WTC11 (cell line): ENCODE data around the gene ASCC3. TPM values are rescaled to one million over a fixed set of nuclear protein-coding genes. Genes with fewer than 3 reads are reported as not detected.
"Not testable (repeated sequence)": the region's sequence is repeated elsewhere in the genome, so short reads cannot be mapped to it uniquely, and the experiment has no call there.

Experiments
- ATAC-seq: fragments of 200-7000 bp; cut with Tn5 transposase; 2 replicates; pipeline ENCODE4 v1.10.0; 2021; ENCODE audit warnings: mild to moderate bottlenecking, moderate library complexity
- CTCF ChIA-PET: fragments of 300-600 bp; sonication (Branson Sonifier 250); formaldehyde crosslinking; loops from one replicate; lab custom pipeline; 2021; ENCODE audit warnings: antibody characterized with exemption; lab: Charles Lee
- POLR2A ChIA-PET: fragments of 350-600 bp; sonication (Branson Sonifier 250); formaldehyde crosslinking; loops from one replicate; lab custom pipeline; 2021; ENCODE audit warnings: antibody characterized with exemption; lab: Charles Lee
- DNase-seq: peaks from one replicate; pipeline ENCODE4 v3.0.0; 2021; ENCODE audit warnings: low spot score
- H3K27ac Mint-ChIP-seq: 2 replicates; pipeline ENCODE4 v1.8.0; 2021; ENCODE audit warnings: mixed read lengths
- H3K27me3 Mint-ChIP-seq: 2 replicates; pipeline ENCODE4 v1.8.0; 2021; ENCODE audit warnings: low read depth, mild to moderate bottlenecking, moderate library complexity, mixed read lengths
- H3K36me3 Mint-ChIP-seq: 2 replicates; pipeline ENCODE4 v1.8.0; 2021; ENCODE audit warnings: mixed read lengths
- H3K4me1 Mint-ChIP-seq: 2 replicates; pipeline ENCODE4 v1.8.0; 2022; ENCODE audit warnings: mixed read lengths
- H3K4me3 Mint-ChIP-seq: 2 replicates; pipeline ENCODE4 v1.8.0; 2021; ENCODE audit warnings: mild to moderate bottlenecking, moderate library complexity, mixed read lengths
- H3K9me3 Mint-ChIP-seq: 2 replicates; pipeline ENCODE4 v1.8.0; 2021; ENCODE audit warnings: mixed read lengths
- ATF6 ChIP-seq: sonication (generic); formaldehyde crosslinking; IDR thresholded peaks from 2 replicates; pipeline ENCODE4 v1.8.1; 2023; ENCODE audit warnings: mild to moderate bottlenecking, missing genetic modification reagents
- CDX4 ChIP-seq: fragments of 250-450 bp; sonication (Bioruptor Pico); IDR thresholded peaks from 2 replicates; pipeline ENCODE4 v1.9.0; 2021; ENCODE audit warnings: moderate library complexity, mild to moderate bottlenecking, inconsistent platforms, borderline replicate concordance
- ERG ChIP-seq: fragments of 250-450 bp; sonication (Bioruptor Pico); IDR thresholded peaks from 2 replicates; pipeline ENCODE4 v1.8.0; 2021; ENCODE audit warnings: mild to moderate bottlenecking
- GTF2I ChIP-seq: fragments of 250-450 bp; sonication (Bioruptor Pico); conservative IDR thresholded peaks from 2 replicates; pipeline ENCODE4 v1.4.0; 2021; ENCODE audit warnings: mild to moderate bottlenecking
- HMGXB4 ChIP-seq: sonication (generic); formaldehyde crosslinking; IDR thresholded peaks from 2 replicates; pipeline ENCODE4 v1.8.1; 2023; ENCODE audit warnings: mild to moderate bottlenecking, moderate library complexity, missing genetic modification reagents
- IRF1 ChIP-seq: sonication (generic); formaldehyde crosslinking; IDR thresholded peaks from 2 replicates; pipeline ENCODE4 v1.8.0; 2023; ENCODE audit warnings: missing genetic modification reagents
- IRF2 ChIP-seq: sonication (generic); formaldehyde crosslinking; IDR thresholded peaks from 2 replicates; pipeline ENCODE4 v1.8.0; 2022; ENCODE audit warnings: low read depth, missing genetic modification reagents, borderline replicate concordance
- MYBL2 ChIP-seq: sonication (generic); formaldehyde crosslinking; IDR thresholded peaks from 2 replicates; pipeline ENCODE4 v1.8.1; 2023; ENCODE audit warnings: mild to moderate bottlenecking, moderate library complexity, missing genetic modification reagents
- NFYB ChIP-seq: sonication (generic); formaldehyde crosslinking; conservative IDR thresholded peaks from 2 replicates; pipeline ENCODE4 v1.8.0; 2022; ENCODE audit warnings: low read depth, missing genetic modification reagents
- OVOL2 ChIP-seq: fragments of 250-450 bp; sonication (Bioruptor Pico); IDR thresholded peaks from 2 replicates; pipeline ENCODE4 v1.9.0; 2021; ENCODE audit warnings: mild to moderate bottlenecking, borderline replicate concordance
- RORB ChIP-seq: fragments of 250-450 bp; sonication (Bioruptor Pico); IDR thresholded peaks from 2 replicates; pipeline ENCODE4 v1.9.0; 2021; ENCODE audit warnings: mild to moderate bottlenecking
- ZNF317 ChIP-seq: sonication (generic); formaldehyde crosslinking; IDR thresholded peaks from 2 replicates; pipeline ENCODE4 v1.8.1; 2023; ENCODE audit warnings: low read depth, mild to moderate bottlenecking, moderate library complexity, missing genetic modification reagents, borderline replicate concordance
- total RNA-seq: library from RNA; stranded (reverse); gene quantifications from 3 replicates; pipeline ENCODE4 v1.2.3, GENCODE V29; 2021
- TF ChIP-seq, protein P1 (sequence below): sonication (generic); formaldehyde crosslinking; IDR thresholded peaks from 2 replicates; pipeline ENCODE4 v1.8.1; 2022; ENCODE audit warnings: low read depth, missing genetic modification reagents, borderline replicate concordance
- TF ChIP-seq, protein P2 (sequence below): sonication (generic); formaldehyde crosslinking; IDR thresholded peaks from 2 replicates; pipeline ENCODE4 v1.8.0; 2023; ENCODE audit warnings: mild to moderate bottlenecking, missing genetic modification reagents
- TF ChIP-seq, protein P3 (sequence below): sonication (generic); formaldehyde crosslinking; IDR thresholded peaks from 2 replicates; pipeline ENCODE4 v1.8.1; 2023; ENCODE audit warnings: mild to moderate bottlenecking, missing genetic modification reagents, borderline replicate concordance

ASCC3 gene
- total RNA-seq, 1 experiment from 2014 or later = 80.7 TPM

GRCh38 chr6:100891079-100891478 is 9.9 kb upstream of the ASCC3 start (continued):
- TF ChIP-seq, protein P1, sequence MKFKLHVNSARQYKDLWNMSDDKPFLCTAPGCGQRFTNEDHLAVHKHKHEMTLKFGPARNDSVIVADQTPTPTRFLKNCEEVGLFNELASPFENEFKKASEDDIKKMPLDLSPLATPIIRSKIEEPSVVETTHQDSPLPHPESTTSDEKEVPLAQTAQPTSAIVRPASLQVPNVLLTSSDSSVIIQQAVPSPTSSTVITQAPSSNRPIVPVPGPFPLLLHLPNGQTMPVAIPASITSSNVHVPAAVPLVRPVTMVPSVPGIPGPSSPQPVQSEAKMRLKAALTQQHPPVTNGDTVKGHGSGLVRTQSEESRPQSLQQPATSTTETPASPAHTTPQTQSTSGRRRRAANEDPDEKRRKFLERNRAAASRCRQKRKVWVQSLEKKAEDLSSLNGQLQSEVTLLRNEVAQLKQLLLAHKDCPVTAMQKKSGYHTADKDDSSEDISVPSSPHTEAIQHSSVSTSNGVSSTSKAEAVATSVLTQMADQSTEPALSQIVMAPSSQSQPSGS (CRISPR knock-in tag) = no peak
- TF ChIP-seq HMGXB4 = no peak

GRCh38 chr6:100890646-100891045 is 9.5 kb upstream of the ASCC3 start:
- peaks cover 24% of the 10 kb centered on the region for H3K4me1 Mint-ChIP-seq
- CTCF ChIA-PET, ATAC-seq, H3K27ac Mint-ChIP-seq, POLR2A ChIA-PET, DNase-seq, H3K4me3 Mint-ChIP-seq, H3K27me3 Mint-ChIP-seq: not testable (repeated sequence)
- H3K9me3 Mint-ChIP-seq = peaks cover 22% of the 10 kb centered on the region
- peaks cover 17% of the 10 kb centered on the region for H3K36me3 Mint-ChIP-seq

GRCh38 chr6:100889351-100889750 is 8.2 kb upstream of the ASCC3 start:
- POLR2A ChIA-PET = no interaction called here
- CTCF ChIA-PET = no interaction called here
- Mint-ChIP-seq H3K27ac (no peak overlapping the region), H3K27me3 (no peaks in the 10 kb centered on the region), H3K9me3 (peaks cover 14% of the 10 kb centered on the region), H3K4me1 (peaks cover 27% of the 10 kb centered on the region), H3K36me3 (peaks cover 14% of the 10 kb centered on the region), H3K4me3 (no peak overlapping the region)
- ATAC-seq = no peak
- DNase-seq = no peak
- TF ChIP-seq IRF2 = no peak
- TF ChIP-seq, protein P2, sequence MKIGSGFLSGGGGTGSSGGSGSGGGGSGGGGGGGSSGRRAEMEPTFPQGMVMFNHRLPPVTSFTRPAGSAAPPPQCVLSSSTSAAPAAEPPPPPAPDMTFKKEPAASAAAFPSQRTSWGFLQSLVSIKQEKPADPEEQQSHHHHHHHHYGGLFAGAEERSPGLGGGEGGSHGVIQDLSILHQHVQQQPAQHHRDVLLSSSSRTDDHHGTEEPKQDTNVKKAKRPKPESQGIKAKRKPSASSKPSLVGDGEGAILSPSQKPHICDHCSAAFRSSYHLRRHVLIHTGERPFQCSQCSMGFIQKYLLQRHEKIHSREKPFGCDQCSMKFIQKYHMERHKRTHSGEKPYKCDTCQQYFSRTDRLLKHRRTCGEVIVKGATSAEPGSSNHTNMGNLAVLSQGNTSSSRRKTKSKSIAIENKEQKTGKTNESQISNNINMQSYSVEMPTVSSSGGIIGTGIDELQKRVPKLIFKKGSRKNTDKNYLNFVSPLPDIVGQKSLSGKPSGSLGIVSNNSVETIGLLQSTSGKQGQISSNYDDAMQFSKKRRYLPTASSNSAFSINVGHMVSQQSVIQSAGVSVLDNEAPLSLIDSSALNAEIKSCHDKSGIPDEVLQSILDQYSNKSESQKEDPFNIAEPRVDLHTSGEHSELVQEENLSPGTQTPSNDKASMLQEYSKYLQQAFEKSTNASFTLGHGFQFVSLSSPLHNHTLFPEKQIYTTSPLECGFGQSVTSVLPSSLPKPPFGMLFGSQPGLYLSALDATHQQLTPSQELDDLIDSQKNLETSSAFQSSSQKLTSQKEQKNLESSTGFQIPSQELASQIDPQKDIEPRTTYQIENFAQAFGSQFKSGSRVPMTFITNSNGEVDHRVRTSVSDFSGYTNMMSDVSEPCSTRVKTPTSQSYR (CRISPR knock-in tag) = no peak
- no peak for TF ChIP-seq IRF1 (CRISPR knock-in tag)
- TF ChIP-seq, protein P1 (CRISPR knock-in tag) = no peak
- TF ChIP-seq ATF6 (CRISPR knock-in tag) = no peak
- TF ChIP-seq OVOL2 (CRISPR knock-in tag) = no peak
- no peak for TF ChIP-seq ZNF317 (CRISPR knock-in tag)
- TF ChIP-seq ERG (CRISPR knock-in tag) = no peak
- no peak for TF ChIP-seq GTF2I (CRISPR knock-in tag)
- no peak for TF ChIP-seq CDX4 (CRISPR knock-in tag)
- TF ChIP-seq MYBL2 (CRISPR knock-in tag) = no peak
- TF ChIP-seq RORB (CRISPR knock-in tag) = no peak
- TF ChIP-seq, protein P3, sequence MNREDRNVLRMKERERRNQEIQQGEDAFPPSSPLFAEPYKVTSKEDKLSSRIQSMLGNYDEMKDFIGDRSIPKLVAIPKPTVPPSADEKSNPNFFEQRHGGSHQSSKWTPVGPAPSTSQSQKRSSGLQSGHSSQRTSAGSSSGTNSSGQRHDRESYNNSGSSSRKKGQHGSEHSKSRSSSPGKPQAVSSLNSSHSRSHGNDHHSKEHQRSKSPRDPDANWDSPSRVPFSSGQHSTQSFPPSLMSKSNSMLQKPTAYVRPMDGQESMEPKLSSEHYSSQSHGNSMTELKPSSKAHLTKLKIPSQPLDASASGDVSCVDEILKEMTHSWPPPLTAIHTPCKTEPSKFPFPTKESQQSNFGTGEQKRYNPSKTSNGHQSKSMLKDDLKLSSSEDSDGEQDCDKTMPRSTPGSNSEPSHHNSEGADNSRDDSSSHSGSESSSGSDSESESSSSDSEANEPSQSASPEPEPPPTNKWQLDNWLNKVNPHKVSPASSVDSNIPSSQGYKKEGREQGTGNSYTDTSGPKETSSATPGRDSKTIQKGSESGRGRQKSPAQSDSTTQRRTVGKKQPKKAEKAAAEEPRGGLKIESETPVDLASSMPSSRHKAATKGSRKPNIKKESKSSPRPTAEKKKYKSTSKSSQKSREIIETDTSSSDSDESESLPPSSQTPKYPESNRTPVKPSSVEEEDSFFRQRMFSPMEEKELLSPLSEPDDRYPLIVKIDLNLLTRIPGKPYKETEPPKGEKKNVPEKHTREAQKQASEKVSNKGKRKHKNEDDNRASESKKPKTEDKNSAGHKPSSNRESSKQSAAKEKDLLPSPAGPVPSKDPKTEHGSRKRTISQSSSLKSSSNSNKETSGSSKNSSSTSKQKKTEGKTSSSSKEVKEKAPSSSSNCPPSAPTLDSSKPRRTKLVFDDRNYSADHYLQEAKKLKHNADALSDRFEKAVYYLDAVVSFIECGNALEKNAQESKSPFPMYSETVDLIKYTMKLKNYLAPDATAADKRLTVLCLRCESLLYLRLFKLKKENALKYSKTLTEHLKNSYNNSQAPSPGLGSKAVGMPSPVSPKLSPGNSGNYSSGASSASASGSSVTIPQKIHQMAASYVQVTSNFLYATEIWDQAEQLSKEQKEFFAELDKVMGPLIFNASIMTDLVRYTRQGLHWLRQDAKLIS (CRISPR knock-in tag) = no peak
- no peak for TF ChIP-seq NFYB (CRISPR knock-in tag)
